NCI-H1417 treated with DMSO at 0.1 percent for 48 hours (cell line): ENCODE data around the gene ATP6V1F.

Experiments
- DNase-seq: peaks from one replicate; lab custom pipeline; 2025; lab: John Stamatoyannopoulos, UW

The ATP6V1F gene

DNA sequence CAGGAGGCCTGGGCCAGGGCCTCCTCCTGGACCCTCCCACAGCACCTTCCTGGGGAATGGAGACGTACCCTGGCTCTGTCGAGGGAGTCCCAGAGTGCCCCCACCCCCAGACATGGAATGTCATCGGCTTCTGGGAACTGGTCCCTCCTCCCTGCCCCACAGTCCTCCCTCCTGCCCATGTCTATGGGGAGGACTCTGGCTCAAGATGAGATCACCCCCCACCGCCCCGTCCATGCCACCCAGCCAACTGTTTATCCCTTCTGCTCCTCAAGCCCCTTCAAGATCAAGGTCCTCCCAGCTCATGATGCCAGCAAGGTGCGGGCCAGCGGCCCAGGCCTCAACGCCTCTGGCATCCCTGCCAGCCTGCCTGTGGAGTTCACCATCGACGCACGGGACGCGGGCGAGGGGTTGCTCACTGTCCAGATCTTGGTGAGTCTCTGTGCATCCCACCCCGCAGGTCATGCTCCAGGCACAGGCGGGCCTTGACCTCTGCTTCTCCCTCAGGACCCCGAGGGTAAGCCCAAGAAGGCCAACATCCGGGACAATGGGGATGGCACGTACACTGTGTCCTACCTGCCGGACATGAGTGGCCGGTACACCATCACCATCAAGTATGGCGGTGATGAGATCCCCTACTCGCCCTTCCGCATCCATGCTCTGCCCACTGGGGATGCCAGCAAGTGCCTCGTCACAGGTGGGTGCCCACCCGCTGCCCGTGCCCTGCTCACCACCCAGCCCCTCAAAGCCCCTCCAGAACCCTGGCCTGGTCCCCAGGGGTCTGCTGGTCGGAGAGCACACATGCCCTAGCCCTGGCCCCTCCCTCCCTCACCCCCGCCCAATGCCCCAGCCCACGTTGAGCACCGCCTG is 14.1 kb upstream of the ATP6V1F start:
- no peak for DNase-seq

DNA sequence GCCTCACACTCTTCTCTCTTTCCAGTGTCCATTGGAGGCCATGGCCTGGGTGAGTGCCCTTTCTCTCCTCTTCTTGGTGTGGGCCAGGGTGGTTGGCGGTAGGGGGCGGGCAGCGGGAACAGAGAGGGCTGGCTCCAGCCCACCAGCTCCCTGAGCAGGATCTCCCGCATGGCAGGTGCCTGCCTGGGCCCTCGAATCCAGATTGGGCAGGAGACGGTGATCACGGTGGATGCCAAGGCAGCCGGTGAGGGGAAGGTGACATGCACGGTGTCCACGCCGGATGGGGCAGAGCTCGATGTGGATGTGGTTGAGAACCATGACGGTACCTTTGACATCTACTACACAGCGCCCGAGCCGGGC is 13.5 kb upstream of the ATP6V1F start:
- no peak for DNase-seq

DNA sequence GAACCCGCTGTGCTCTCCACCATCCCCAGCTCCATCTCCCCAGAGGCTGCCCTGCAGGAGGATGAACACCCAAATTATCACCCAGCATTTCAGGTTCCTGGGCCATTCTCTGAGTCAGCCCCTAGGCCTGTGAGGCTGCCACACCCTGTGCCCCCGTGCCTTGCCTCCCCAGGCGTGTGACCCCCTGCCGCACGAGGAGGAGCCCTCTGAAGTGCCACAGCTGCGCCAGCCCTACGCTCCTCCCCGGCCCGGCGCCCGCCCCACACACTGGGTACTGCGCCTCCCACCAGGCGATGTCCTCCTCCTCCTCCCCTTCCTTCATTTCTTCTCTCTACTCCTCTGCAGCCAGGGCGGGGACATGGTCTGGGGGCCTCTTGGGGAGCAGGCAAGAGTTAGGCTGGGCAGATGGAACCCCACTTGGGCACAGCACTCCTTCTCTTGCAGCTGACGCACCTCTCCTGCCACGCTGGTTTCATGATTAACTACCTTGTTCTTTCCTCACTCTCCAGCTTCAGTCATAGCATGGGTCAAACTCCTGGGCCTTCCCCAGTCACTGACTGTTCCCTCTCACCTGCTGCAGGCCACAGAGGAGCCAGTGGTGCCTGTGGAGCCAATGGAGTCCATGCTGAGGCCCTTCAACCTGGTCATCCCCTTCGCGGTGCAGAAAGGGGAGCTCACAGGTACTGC is 12.7 kb upstream of the ATP6V1F start:
- DNase-seq = no peak

DNA sequence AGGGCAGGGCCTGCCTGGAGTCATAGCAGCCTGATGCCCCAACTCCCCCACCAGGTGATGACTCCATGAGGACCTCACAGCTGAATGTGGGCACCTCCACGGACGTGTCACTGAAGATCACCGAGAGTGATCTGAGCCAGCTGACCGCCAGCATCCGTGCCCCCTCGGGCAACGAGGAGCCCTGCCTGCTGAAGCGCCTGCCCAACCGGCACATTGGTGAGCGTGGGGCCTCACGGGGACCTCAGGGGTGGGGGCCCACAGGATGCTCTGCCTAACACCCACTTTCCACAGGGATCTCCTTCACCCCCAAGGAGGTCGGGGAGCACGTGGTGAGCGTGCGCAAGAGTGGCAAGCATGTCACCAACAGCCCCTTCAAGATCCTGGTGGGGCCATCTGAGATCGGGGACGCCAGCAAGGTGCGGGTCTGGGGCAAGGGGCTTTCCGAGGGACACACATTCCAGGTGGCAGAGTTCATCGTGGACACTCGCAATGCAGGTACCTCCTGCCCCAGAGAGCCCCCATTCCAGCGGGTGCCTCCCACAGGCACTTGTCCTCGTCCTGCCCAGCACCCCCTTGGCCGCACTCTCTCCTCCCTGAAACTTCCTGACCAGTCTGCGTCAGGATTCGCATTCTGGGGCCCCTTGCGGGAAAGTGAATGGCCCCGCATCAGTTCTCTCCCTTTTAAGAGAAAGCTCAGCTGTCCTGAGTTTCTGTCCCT is 10.0 kb upstream of the ATP6V1F start:
- no peak for DNase-seq

DNA sequence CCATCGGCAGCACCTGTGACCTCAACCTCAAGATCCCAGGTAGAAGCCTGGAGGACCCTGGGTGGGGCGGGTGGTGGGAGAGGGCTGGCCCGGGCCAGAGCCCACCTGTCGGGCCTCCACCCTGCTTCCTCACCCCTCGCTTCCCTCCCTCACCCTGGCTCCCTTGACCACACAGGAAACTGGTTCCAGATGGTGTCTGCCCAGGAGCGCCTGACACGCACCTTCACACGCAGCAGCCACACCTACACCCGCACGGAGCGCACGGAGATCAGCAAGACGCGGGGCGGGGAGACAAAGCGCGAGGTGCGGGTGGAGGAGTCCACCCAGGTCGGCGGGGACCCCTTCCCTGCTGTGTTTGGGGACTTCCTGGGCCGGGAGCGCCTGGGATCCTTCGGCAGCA is 8.9 kb upstream of the ATP6V1F start:
- DNase-seq = no peak

DNA sequence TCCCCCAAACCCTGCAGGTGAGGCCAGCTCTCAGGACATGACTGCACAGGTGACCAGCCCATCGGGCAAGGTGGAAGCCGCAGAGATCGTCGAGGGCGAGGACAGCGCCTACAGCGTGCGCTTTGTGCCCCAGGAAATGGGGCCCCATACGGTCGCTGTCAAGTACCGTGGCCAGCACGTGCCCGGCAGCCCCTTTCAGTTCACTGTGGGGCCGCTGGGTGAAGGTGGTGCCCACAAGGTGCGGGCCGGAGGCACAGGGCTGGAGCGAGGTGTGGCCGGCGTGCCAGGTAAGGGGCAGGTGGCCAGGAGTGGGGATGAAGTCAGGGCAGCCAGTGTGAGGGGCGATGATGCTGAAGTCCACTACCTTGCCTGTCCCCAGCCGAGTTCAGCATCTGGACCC is 8.3 kb upstream of the ATP6V1F start:
- no peak for DNase-seq

DNA sequence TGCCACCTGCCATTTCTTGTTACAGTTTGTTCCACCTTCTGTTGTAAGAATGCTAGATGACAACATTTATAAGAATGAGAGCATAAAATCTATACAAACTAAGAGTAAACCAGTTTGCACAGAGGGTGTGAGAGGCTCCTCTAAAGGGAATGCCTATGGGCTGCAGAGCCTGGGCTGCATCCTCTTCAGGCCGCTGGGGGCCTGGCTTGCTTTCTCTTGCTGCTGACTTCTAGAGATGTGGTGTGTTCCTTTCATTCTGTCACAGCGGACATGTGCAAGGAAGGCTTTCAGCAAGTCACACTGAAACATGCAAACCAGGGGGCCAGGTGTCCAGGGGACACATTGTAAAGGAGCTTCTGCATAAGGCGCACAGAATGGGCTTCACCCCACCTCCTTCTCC is 7.1 kb upstream of the ATP6V1F start:
- DNase-seq = no peak

DNA sequence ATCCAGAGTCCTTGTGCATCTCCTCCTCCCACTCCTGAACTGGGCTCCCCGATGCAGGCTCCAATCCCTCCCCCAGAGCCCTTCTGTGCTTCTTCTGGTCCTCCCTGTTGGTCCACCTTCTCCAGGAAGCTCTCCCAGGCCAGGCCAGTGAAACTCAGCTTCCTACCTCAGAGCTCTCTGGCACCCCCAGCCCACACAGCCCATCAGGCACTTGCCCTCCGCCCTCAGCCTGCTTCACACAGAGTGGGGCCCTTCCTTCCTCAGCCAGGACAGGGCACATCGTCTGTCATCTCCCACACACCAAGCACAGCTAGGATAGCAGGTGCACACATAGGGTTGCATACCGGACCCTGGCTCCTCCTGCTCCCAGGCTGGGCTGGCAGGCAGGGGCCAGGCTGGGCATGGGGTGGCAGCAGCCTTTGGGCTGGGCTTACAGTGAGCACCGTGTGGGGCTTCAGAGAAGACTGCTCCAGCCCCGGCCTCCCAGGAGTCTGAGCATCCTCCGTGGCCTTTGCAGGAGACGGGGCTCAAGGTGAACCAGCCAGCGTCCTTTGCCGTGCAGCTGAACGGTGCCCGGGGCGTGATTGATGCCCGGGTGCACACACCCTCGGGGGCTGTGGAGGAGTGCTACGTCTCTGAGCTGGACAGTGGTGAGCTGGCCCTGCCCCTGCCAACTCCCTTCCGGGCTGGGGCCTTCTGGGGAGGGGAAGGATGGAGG is 6.5 kb upstream of the ATP6V1F start:
- no peak for DNase-seq

DNA sequence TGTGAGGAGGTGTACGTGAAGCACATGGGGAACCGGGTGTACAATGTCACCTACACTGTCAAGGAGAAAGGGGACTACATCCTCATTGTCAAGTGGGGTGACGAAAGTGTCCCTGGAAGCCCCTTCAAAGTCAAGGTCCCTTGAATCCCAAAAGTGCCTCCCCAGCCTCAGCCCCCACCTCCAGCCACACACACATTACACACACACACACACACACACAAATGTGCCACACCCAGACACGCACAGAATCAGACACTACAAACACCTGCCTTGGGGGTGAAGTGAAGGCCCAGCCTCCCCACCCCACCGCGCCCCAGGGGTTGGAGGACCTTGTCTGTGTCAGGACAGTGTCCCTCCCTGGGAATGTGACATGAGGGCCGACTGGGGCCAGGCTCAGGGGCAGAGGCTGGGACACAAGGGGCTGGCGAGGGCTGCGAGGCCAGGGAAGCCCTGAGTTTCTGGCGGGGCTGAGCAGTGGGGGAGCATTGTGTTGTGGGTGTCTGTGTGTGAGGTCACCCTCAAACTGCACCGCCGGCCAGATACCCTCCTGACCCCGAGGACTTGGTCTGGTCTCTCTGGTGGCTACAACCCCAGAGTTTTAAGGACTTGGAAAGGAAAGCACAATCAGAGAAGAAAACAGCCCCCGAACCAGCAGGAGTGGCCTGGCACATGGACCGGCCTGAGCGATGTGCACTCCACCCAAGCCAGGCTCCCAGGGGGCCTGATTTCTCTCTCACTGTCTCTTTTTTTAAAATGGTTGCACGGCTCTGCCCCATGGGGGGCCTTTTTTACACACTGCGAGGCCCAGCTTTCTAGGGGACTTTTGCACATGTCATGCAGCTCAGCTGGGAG is 4.0 kb upstream of the ATP6V1F start:
- DNase-seq = no peak

DNA sequence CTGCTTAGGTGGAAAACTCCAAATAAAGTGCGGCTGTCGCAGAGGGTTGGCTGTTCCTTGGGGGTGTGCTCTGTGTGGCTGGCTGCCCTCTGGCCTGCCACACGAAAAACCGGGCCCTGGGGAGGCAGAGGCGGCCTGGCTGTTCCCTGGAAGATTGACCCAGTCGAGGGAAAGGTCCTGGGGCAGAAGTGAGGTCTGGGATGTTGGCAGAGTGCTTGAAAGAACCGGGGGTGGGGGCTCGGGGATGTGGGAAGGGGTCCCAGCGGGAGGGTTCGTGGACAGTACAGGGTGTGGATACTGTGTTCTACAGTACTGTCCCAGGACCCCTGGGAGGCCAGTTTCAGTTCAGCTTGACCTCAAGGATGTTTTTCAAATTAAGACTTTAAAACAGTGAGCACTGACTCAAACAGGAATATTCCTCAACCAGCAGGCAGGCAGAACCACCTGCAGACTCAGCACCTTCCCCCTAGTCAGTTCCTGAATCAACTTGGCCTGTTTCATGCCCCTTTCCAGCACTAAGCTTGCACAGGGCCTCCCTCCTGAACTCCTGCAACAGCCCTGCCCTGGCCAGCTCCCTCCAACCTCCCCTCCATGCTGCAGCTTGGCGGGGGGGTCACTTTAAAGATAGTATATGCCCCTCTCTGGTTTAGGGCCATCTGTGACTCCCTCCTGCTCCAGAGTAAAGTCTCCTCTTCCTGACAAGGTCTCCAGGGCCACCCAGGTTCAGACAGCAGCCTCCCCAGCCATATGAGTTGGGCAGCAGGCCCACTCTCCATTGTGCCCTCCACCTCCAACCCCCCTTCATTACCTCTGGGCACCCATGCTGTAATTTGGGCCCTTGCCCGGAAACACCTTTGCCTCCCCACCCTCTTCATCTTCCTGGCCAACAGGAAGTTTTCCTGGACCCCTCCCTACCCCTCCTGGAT is 3.2 kb upstream of the ATP6V1F start:
- DNase-seq = no peak

DNA sequence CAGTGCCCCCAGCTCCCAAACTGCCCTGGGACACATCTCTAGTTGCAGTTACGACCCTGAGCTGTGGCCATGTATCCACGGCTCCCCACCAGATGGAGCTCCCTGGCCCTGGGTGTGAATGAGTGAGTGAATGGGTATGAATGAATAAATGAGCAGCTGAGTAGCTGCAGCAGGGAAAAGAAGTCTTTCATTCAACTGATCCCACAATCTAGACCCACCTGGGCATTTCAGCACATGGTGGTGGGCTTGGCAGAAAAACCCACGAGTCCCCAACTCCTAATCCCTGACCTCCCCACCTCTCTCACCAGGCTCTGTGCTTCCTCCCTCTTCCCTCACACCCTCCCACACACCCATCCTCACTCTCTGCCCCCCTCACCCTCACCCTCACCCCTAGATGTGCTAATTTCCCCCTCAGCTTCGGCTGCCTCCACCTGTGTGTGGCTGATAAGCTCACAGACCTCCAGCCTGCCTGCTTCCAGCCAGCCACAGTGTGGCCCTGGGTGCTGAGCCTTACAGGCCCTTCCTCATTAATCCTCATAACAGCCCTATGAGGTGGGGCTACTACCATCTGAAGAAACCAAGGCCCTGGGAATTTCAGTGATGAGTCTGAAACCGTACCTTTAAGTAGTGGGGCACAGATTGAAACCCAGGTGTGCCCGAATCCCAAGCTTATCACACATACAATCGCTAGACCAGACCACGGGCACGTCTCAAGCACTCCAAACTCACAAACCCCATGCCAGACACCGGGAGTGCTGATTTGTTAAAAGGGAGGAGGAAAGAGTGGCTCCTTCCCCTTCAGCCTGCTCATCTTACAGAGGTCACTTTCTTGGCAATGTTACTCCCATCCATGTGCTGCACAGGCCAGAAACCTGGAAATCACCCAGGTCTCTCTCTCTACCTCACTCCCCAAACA is 2.2 kb upstream of the ATP6V1F start:
- no peak for DNase-seq

DNA sequence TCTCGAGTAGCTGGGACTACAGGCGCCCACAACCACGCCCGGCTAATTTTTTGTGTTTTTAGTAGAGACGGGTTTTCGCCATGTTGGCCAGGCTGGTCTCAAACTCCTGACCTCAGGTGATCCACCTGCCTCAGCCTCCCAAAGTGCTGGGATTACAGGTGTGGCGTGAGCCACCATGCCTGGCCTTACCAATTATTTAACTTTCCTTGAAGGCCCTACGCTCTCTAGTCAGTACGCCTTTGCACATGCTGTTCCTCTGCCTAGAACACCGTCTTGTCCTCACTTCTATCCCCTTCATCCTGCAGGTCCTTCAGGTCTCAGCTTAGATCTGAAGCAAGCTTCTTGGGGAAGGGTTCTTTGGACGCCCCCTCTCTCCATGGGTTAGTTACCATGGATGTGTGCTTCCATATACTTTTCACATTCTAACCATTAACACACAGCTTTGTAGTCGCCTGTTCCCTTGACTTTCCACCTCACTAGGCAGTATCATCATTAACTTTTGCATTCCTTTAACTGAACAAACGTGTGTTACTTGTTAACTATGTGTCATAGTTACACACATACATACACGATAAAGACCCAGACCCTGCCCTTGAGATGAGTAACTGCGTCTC is 592 bp upstream of the ATP6V1F start:
- DNase-seq = no peak

DNA sequence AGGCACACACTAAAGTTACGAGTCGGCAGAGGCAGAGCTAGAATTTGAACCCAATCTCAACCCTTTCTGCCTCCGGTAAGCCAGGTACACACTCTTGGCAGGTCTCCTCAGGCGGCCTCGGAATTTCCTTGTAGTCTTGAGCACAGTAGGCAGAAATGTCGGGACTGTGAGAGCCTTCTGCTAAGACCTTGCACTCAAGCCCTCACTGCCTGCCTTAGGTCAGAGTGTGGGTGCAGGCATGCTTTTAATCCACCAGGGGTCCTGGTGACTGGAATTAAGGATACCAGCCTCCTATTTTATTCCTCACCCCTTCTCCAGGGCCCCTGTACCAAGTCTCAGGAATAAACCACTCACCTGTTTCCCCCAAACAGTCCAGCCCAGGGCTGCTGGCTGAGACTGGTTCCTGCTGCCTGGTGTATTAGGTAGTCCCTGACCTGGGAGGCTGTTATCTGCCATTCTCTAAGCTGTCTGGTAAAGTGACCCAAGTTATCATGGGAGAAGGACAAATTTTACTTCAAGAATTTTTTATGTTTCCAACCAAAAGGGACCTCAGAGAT is 855 bp downstream of the ATP6V1F start:
- DNase-seq = no peak

DNA sequence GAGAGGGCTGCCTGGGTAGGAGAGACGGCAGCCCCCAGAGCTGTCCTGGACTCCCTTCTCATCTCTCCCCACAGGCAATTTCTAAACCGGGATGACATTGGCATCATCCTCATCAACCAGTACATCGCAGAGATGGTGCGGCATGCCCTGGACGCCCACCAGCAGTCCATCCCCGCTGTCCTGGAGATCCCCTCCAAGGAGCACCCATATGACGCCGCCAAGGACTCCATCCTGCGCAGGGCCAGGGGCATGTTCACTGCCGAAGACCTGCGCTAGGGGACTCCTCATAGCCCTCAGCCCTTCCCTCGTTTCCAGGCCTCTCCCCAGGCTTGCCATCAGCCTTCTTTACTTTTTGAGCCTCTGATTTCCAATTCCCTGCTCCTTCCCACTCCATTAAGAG is 2.6 kb downstream of the ATP6V1F start:
- no peak for DNase-seq

DNA sequence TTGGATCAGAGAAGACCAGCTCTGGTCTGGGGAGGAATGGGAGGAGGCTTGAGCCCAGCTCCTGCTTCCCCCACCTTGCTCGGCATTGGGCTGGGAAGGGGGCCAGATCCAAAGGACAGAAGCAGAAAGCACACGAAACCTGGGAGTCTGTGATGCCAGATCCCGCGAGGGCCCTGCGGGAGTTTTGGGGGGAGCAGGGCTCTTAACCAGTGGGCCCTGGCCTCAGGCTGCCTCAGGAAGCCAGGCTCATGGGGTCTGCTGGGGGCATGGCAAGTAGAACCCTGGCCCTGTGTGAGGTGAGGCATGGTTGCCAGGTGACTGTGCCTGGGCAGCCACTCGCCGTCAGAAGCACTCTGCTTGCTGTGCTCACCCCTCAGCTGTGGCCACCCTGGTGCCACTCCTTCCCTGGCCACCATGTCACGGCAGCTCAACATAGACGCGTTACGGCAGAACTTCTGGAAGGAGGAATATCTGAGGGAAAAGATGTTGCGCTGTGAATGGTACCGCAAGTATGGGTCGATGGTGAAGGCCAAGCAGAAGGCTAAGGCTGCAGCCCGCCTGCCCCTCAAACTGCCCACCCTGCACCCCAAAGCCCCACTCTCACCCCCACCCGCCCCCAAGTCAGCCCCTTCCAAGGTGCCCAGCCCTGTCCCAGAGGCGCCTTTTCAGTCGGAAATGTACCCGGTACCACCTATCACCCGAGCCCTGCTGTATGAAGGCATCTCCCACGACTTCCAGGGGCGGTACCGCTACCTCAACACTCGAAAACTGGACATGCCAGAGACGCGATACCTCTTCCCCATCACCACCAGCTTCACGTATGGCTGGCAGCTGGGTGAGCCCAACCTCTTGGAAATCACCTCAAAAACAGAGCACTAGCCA is 3.6 kb downstream of the ATP6V1F start:
- DNase-seq = no peak

DNA sequence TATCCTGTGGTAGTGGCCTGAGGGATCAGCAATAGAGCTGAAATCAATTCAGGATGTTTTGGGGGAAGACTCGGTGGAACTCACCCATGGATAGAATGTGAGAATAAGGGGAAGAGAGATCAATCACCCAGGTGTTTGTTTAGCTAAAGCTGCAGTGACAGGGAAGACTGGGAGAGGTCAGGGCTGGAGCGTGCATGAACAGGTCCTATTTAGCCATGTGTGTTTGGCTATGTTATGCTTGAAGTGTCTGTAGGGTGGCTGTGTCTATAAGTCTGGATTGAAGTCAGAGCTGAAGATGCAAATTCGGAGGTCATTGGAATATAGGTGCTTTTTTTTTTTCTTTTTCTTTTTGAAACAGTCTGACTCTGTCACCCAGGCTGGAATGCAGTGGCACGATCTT is 4.6 kb downstream of the ATP6V1F start:
- no peak for DNase-seq

DNA sequence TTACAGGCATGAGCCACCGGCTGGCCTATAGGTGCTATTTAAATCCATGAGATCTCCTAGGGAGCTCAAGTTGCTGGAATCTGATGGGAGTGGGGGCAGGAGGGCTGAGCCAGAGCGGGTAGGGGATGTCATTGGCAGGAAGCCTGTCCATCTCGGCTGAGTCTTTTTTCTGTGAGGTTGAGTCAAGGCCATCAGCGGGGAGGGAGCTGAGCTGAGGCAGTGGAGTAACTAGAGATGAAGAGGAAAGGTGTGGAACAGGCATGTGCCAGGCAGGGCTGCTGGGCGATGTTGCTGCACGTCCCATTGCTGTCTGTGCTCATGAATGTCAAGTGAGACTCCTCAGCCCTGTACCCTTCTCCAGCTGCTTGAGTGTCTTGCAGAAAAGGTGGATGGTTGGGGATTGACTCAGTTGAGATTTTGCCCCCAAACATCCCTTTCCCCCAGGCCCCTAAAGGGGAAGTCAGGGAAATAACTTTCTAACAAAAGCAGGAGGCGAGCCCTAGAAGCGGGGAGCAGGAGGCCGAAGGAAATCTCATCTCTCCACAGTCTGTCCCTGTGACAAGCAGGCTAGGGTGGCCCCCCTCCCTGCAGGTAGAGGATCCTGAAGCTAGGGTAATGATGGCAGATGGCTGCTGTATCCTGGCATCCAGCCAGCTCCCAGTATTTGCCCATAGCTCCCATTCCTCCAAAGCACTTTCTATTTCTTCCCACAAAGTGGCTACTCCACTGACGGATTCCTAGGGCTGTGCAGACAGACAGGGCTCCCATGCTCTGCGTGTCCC is 5.4 kb downstream of the ATP6V1F start:
- peak; percentile 49 for DNase-seq
